Colonic mucosa (tissue), 4 donors: Measurements from ENCODE around the gene TBX21. TPM values are rescaled to one million over a fixed set of nuclear protein-coding genes. Genes with fewer than 3 reads are reported as not detected.

Source experiments
- DNase-seq: peaks from one replicate; pipeline ENCODE4 v3.0.0-alpha.2; 2020
- H3K27ac ChIP-seq: fragments of 200-600 bp; one replicate; pipeline ENCODE4 v1.8.0; 2021
- H3K27me3 ChIP-seq: fragments of 200-600 bp; one replicate; pipeline ENCODE4 v1.8.0; 2021
- H3K36me3 ChIP-seq: fragments of 200-600 bp; one replicate; pipeline ENCODE4 v1.8.0; 2021
- H3K4me1 ChIP-seq: fragments of 200-600 bp; one replicate; pipeline ENCODE4 v1.8.0; 2021; ENCODE audit warnings: mild to moderate bottlenecking
- H3K4me3 ChIP-seq: fragments of 200-600 bp; one replicate; pipeline ENCODE4 v1.8.0; 2021
- H3K9ac ChIP-seq, 2 donors: one replicate each; pipeline ENCODE4 v1.7.0; 2013; ENCODE audit warnings: control low read depth in 2 of 2, low read depth in 2 of 2, low read length in 2 of 2
- H3K9me3 ChIP-seq: fragments of 200-600 bp; one replicate; pipeline ENCODE4 v1.8.0; 2021
- CTCF ChIP-seq: fragments of 200-600 bp; IDR thresholded peaks from one replicate; pipeline ENCODE4 v1.8.0; 2022; ENCODE audit warnings: antibody characterized with exemption, mild to moderate bottlenecking
- intact Hi-C: fragments of 100-400 bp; cut with DNase I; formaldehyde crosslinking; loops from one replicate; pipeline ENCODE4 v1.14.1; 2022
- total RNA-seq, 2 donors: library from RNA; stranded (reverse); fragmentation: NEBNext Ultra II Directional in 1 of 2; extraction: Animal tissue kit (Norgen Biotek cat#: 25700) in 1 of 2; gene quantifications; one replicate each; pipeline ENCODE4 v1.2.1, GENCODE V29; 2021
- donor health status: healthy.
- donor health status: DM: no; HTN: no; CAD: no.
- donor health status: DM: no; HTN: no; CAD: no.

Gene TBX21
- total RNA-seq, 2 donors from 2014 or later, result 0.40 to 0.49 TPM

GRCh38 chr17:47700471-47701449 is 32.3 kb upstream of the TBX21 start:
- no peaks in the 10 kb centered on the region for H3K27me3 ChIP-seq
- H3K4me1 ChIP-seq, result no peaks in the 10 kb centered on the region
- H3K27ac ChIP-seq, result no peak overlapping the region
- no peak for TF ChIP-seq CTCF
- H3K4me3 ChIP-seq, result no peak overlapping the region
- intact Hi-C loops, result no loop called here
- H3K9ac ChIP-seq, result no peak overlapping the region
- H3K36me3 ChIP-seq, result no peaks in the 10 kb centered on the region
- no peaks in the 10 kb centered on the region for H3K9me3 ChIP-seq
- DNase-seq, result no peak

GRCh38 chr17:47701608-47702007 is 31.4 kb upstream of the TBX21 start:
- intact Hi-C loops, result no loop called here
- no peaks in the 10 kb centered on the region for H3K27me3 ChIP-seq
- no peak overlapping the region for H3K9ac ChIP-seq
- H3K4me1 ChIP-seq, result no peaks in the 10 kb centered on the region
- no peak for TF ChIP-seq CTCF
- H3K36me3 ChIP-seq, result no peaks in the 10 kb centered on the region
- H3K9me3 ChIP-seq, result no peaks in the 10 kb centered on the region
- no peak overlapping the region for H3K4me3 ChIP-seq
- H3K27ac ChIP-seq, result no peak overlapping the region
- DNase-seq, result no peak

GRCh38 chr17:47702391-47702995 is 30.5 kb upstream of the TBX21 start:
- Histone ChIP-seq H3K4me3 (no peak overlapping the region), H3K27me3 (no peaks in the 10 kb centered on the region), H3K9me3 (no peaks in the 10 kb centered on the region), H3K27ac (no peak overlapping the region), H3K36me3 (no peaks in the 10 kb centered on the region), H3K9ac (no peak overlapping the region), H3K4me1 (no peaks in the 10 kb centered on the region)
- intact Hi-C loops, result no loop called here
- no peak for TF ChIP-seq CTCF
- DNase-seq, result no peak

- Histone ChIP-seq H3K4me3 (no peak overlapping the region), H3K9me3 (no peaks in the 10 kb centered on the region), H3K4me1 (no peaks in the 10 kb centered on the region), H3K36me3 (no peaks in the 10 kb centered on the region), H3K9ac (peak overlapping the region in 1 of 2 donors; percentile 50), H3K27ac (no peak overlapping the region), H3K27me3 (no peaks in the 10 kb centered on the region)
- no peak for TF ChIP-seq CTCF
- intact Hi-C loops, result no loop called here
- DNase-seq, result no peak
Observed at GRCh38 chr17:47703191-47703591, 29.8 kb upstream of the TBX21 start.

GRCh38 chr17:47703671-47704070 is 29.4 kb upstream of the TBX21 start:
- H3K4me1 ChIP-seq, result no peaks in the 10 kb centered on the region
- no peak overlapping the region for H3K9ac ChIP-seq
- no peaks in the 10 kb centered on the region for H3K27me3 ChIP-seq
- no peaks in the 10 kb centered on the region for H3K9me3 ChIP-seq
- intact Hi-C loops, result no loop called here
- no peak for DNase-seq
- H3K36me3 ChIP-seq, result no peaks in the 10 kb centered on the region
- no peak overlapping the region for H3K4me3 ChIP-seq
- no peak overlapping the region for H3K27ac ChIP-seq
- TF ChIP-seq CTCF, result no peak
